Testis (tissue), 2 donors: Measurements from ENCODE around the gene HES2.

Experiments
- CTCF ChIP-seq, 3 experiments: fragments of 450-650 bp in 2 of 3; fragments of 200-600 bp in 1 of 3; sonication (generic) in 1 of 3; IDR thresholded peaks; one replicate each; pipeline ENCODE4 v1.5.1; 2016 to 2019; ENCODE audit warnings: antibody characterized with exemption in 3 of 3, mild to moderate bottlenecking in 2 of 3, moderate library complexity in 1 of 3
- POLR2A ChIP-seq: fragments of 450-650 bp; IDR thresholded peaks from one replicate; pipeline ENCODE4 v1.6.1; 2017; ENCODE audit warnings: antibody characterized with exemption, mild to moderate bottlenecking, moderate library complexity

- TF ChIP-seq CTCF (IDR thresholded peaks at IDR 0.05) (no peak), POLR2A (no peak)
Observed at GRCh38 chr1:6419804-6420453, at the start of gene HES2.
